IPS-20b (cell line): Measurements from ENCODE around the gene C5orf46.

Experiments
- H3K27ac ChIP-seq: one replicate; pipeline ENCODE4 v1.5.1; 2013; ENCODE audit warnings: low read length
- H3K27me3 ChIP-seq: 2 replicates; pipeline ENCODE4 v1.6.1; 2013; ENCODE audit warnings: mild to moderate bottlenecking, low read length, inconsistent platforms; ENCODE audit not compliant: insufficient read depth
- H3K36me3 ChIP-seq: 2 replicates; pipeline ENCODE4 v1.6.1; 2013; ENCODE audit warnings: low read depth, mild to moderate bottlenecking, inconsistent platforms, low read length, moderate library complexity; ENCODE audit not compliant: insufficient read depth
- H3K4me1 ChIP-seq: 2 replicates; pipeline ENCODE4 v1.6.1; 2013; ENCODE audit warnings: mild to moderate bottlenecking, control low read depth, inconsistent platforms, low read length, moderate library complexity; ENCODE audit not compliant: insufficient read depth
- H3K4me3 ChIP-seq: 2 replicates; pipeline ENCODE4 v1.5.1; 2013; ENCODE audit warnings: mild to moderate bottlenecking, low read length, inconsistent platforms
- H3K9ac ChIP-seq: 2 replicates; pipeline ENCODE4 v1.6.1; 2013; ENCODE audit warnings: low read depth, mild to moderate bottlenecking, inconsistent platforms, low read length, moderate library complexity
- H3K9me3 ChIP-seq: 2 replicates; pipeline ENCODE4 v1.6.1; 2013; ENCODE audit warnings: mild to moderate bottlenecking, low read depth, low read length, inconsistent platforms; ENCODE audit not compliant: insufficient read depth

Gene C5orf46

DNA sequence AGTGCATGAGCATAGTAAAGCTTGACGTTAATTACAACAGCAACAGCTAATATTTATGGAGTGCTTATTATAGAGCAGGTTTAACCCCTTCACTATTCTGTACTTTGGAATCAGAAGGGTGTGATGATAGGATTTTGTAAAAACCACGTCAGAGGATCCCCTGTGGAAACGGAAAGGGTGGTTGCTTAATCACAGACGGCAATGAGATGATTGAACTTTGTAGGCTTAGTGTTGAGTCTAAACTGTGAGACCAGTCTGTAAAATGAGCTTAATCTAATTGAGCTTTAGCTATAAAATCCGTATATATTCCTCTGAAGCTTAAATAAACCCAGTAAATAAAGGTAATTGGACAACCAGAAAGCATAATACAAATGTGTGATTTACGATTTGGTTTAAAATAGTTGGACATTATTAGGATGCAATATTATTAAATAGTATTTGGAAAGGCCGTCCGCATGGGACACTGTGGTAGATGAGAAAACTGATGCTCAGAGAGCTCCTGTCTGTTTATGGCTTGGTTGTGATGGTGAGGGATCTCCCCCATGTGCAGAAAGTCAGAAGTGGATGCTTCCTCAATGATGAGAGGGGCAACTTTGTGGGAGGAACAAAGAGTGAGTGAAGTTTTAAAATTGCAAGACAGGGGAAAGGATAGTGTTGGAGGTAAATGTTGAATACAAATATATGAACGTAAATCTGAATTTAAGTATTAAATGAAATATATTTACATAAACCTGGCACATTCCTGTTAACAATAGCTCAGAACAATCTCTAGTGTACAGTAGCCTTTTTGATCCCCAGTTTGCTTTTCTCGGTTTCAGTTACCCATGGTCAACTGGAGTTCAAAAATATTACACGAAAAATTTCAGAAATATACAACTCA, 51.2 kb downstream of the C5orf46 start:
- no peaks in the 10 kb centered on the region for H3K36me3 ChIP-seq
- peaks cover 8% of the 10 kb centered on the region; the same call in 1 of the 2 replicates for H3K4me1 ChIP-seq
- H3K9ac ChIP-seq = no peak overlapping the region
- no peaks in the 10 kb centered on the region for H3K9me3 ChIP-seq
- H3K4me3 ChIP-seq = no peak overlapping the region
- H3K27me3 ChIP-seq = no peaks in the 10 kb centered on the region
- no peak overlapping the region for H3K27ac ChIP-seq

- Histone ChIP-seq H3K27me3 (no peaks in the 10 kb centered on the region), H3K9me3 (no peaks in the 10 kb centered on the region), H3K27ac (no peak overlapping the region)
These were observed 52.0 kb downstream of the C5orf46 start for GRCh38 chr5:147854331-147854730.

GRCh38 chr5:147853372-147853987, 52.9 kb downstream of the C5orf46 start:
- Histone ChIP-seq H3K36me3 (no peaks in the 10 kb centered on the region), H3K4me1 (0 out of 2 replicates have a peak, but pooled peaks cover 6% of the 10 kb centered on the region), H3K4me3 (no peak overlapping the region), H3K27ac (no peak overlapping the region), H3K9me3 (no peaks in the 10 kb centered on the region), H3K27me3 (no peaks in the 10 kb centered on the region), H3K9ac (no peak overlapping the region)

More at GRCh38 chr5:147854331-147854730, 52.0 kb downstream of the C5orf46 start:
- H3K4me1 ChIP-seq = 0 out of 2 replicates have a peak, but pooled peaks cover 6% of the 10 kb centered on the region
- H3K9ac ChIP-seq = no peak overlapping the region
- no peak overlapping the region for H3K4me3 ChIP-seq
- H3K36me3 ChIP-seq = no peaks in the 10 kb centered on the region

- Histone ChIP-seq H3K27me3 (no peaks in the 10 kb centered on the region), H3K36me3 (no peaks in the 10 kb centered on the region), H3K4me3 (no peak overlapping the region), H3K27ac (no peak overlapping the region), H3K9me3 (no peaks in the 10 kb centered on the region), H3K9ac (no peak overlapping the region), H3K4me1 (no peaks in the 10 kb centered on the region)
These were observed 54.0 kb downstream of the C5orf46 start for GRCh38 chr5:147852365-147852764.

DNA sequence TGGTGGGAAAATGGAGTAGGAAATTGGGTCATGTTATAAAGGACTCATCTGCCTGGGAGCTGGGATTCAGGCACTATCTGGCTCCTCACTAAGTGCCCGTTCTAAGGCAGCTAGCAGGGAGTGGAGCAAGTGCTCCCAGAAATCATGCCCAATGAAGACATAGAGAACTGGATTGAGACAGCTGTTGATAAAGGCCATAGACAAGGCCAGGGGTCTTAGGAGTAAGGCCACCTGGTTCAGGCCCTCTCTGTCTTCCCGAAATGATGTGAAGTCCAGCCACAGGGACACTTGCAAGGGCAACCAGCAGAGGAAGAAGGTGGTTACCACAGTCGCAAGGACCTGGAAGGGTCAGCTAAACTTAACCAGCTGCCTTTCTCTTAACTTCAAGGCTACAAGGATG, 54.8 kb downstream of the C5orf46 start:
- no peaks in the 10 kb centered on the region for H3K4me1 ChIP-seq

GRCh38 chr5:147849226-147849625, 57.1 kb downstream of the C5orf46 start:
- no peaks in the 10 kb centered on the region for H3K9me3 ChIP-seq

More for the DNA sequence above, 54.8 kb downstream of the C5orf46 start:
- Histone ChIP-seq H3K36me3 (no peaks in the 10 kb centered on the region), H3K27me3 (no peaks in the 10 kb centered on the region), H3K9me3 (no peaks in the 10 kb centered on the region), H3K4me3 (no peak overlapping the region), H3K9ac (no peak overlapping the region), H3K27ac (no peak overlapping the region)

GRCh38 chr5:147845618-147846017, 60.7 kb downstream of the C5orf46 start:
- no peaks in the 10 kb centered on the region for H3K36me3 ChIP-seq
- H3K27ac ChIP-seq = no peak overlapping the region
- H3K4me3 ChIP-seq = no peak overlapping the region
- H3K9ac ChIP-seq = no peak overlapping the region
- no peaks in the 10 kb centered on the region for H3K9me3 ChIP-seq
- H3K4me1 ChIP-seq = no peaks in the 10 kb centered on the region
- H3K27me3 ChIP-seq = no peaks in the 10 kb centered on the region

More at GRCh38 chr5:147849226-147849625, 57.1 kb downstream of the C5orf46 start:
- Histone ChIP-seq H3K27ac (no peak overlapping the region), H3K9ac (no peak overlapping the region), H3K4me1 (no peaks in the 10 kb centered on the region), H3K27me3 (no peaks in the 10 kb centered on the region), H3K4me3 (no peak overlapping the region), H3K36me3 (no peaks in the 10 kb centered on the region)

DNA sequence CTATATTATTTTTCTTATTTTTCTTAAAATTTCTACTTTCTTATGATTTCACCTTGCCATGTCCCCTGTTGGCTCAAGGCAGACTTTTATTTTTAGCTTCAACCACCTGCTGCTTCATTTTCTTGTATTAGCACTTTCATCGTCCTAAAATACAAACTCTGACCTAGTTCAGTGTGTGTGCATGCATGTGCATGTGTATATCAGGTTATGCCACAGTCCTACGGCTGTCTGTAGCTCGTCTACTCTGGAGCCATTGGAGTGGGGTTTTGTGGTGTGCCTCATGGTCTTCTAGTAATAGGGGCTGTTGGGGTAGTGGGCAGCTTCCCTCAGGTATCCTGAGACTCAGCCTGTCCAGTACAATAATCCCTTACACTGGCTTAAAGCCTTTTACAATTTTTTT, 61.5 kb downstream of the C5orf46 start:
- Histone ChIP-seq H3K9ac (no peak overlapping the region), H3K4me3 (no peak overlapping the region), H3K27me3 (no peaks in the 10 kb centered on the region), H3K4me1 (no peaks in the 10 kb centered on the region), H3K27ac (no peak overlapping the region), H3K9me3 (no peaks in the 10 kb centered on the region), H3K36me3 (no peaks in the 10 kb centered on the region)

DNA sequence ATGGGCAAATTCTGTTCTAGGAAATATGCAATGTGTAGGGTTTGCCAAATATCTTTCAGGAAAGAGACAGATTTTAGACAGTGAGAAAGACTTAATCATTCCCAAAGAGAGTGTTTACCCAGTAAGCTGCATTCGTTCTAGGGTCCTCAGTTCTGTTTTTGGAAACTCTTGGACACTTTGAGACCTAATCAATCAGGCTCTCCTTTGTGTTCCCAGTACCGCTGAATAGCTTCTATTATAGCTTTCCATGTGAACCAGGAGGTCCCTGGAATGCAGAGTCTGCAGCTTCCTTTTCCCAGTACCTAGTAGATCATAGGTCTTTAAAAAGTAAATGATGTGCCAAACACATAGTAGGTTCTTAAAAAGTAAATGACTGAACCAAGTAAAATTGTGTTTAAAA, 63.5 kb downstream of the C5orf46 start:
- Histone ChIP-seq H3K27ac (no peak overlapping the region), H3K4me1 (no peaks in the 10 kb centered on the region), H3K4me3 (no peak overlapping the region), H3K9ac (no peak overlapping the region), H3K36me3 (no peaks in the 10 kb centered on the region), H3K27me3 (no peaks in the 10 kb centered on the region), H3K9me3 (no peaks in the 10 kb centered on the region)
